22Rv1 (cell line): ENCODE data around the gene ANGPT4.

ENCODE experiments used
- ZFX ChIP-seq: fragments of 450-650 bp; IDR thresholded peaks from 2 replicates; pipeline ENCODE4 v1.6.1; 2017; ENCODE audit warnings: antibody characterized with exemption, borderline replicate concordance
- TF ChIP-seq, protein P1 (sequence below): fragments of 450-650 bp; IDR thresholded peaks from 2 replicates; pipeline ENCODE4 v1.5.1; 2017; ENCODE audit warnings: mild to moderate bottlenecking

DNA sequence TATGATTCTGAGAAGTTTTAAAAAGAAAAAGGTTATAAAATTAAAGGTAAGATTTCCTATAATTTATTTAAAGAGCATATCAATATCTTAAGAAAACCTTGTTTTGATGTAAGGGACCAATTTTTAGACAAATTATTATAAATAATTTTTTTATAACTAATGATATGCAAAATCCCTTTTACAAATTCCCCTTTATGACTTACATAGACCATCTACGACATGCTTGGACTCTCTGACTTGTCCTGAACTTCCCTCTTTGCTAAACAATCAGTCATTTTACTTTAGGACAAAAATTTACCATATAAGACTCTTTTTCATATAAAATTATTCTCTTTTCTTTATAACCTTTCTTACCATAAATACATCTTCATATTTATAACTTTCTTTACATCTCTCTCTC, 15.3 kb upstream of the ANGPT4 start:
- TF ChIP-seq, protein P1, sequence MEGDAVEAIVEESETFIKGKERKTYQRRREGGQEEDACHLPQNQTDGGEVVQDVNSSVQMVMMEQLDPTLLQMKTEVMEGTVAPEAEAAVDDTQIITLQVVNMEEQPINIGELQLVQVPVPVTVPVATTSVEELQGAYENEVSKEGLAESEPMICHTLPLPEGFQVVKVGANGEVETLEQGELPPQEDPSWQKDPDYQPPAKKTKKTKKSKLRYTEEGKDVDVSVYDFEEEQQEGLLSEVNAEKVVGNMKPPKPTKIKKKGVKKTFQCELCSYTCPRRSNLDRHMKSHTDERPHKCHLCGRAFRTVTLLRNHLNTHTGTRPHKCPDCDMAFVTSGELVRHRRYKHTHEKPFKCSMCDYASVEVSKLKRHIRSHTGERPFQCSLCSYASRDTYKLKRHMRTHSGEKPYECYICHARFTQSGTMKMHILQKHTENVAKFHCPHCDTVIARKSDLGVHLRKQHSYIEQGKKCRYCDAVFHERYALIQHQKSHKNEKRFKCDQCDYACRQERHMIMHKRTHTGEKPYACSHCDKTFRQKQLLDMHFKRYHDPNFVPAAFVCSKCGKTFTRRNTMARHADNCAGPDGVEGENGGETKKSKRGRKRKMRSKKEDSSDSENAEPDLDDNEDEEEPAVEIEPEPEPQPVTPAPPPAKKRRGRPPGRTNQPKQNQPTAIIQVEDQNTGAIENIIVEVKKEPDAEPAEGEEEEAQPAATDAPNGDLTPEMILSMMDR, result no peak
- no peak for TF ChIP-seq ZFX
